Nephron progenitor cell (in vitro differentiated cells): Measurements from ENCODE around the gene RNF115.

Experiments
- DNase-seq: peaks from one replicate; pipeline ENCODE4 v3.0.0; 2021
- H3K27ac Mint-ChIP-seq: 2 replicates; pipeline ENCODE4 v1.8.0; 2021; ENCODE audit warnings: mild to moderate bottlenecking, moderate library complexity, mixed read lengths
- H3K27me3 Mint-ChIP-seq: 2 replicates; pipeline ENCODE4 v1.8.0; 2021; ENCODE audit warnings: mild to moderate bottlenecking, low read depth, mixed read lengths; ENCODE audit not compliant: poor library complexity
- H3K36me3 Mint-ChIP-seq: 2 replicates; pipeline ENCODE4 v1.8.0; 2021; ENCODE audit warnings: low read depth, mixed read lengths
- H3K4me1 Mint-ChIP-seq: 2 replicates; pipeline ENCODE4 v1.8.0; 2021; ENCODE audit warnings: mixed read lengths
- H3K4me3 Mint-ChIP-seq: 2 replicates; pipeline ENCODE4 v1.8.0; 2021; ENCODE audit warnings: mild to moderate bottlenecking, moderate library complexity, mixed read lengths
- H3K9me3 Mint-ChIP-seq: 2 replicates; pipeline ENCODE4 v1.8.0; 2021; ENCODE audit warnings: mild to moderate bottlenecking, moderate library complexity, mixed read lengths
- CTCF ChIP-seq: fragments of 200-600 bp; sonication (generic); IDR thresholded peaks from 2 replicates; pipeline ENCODE4 v1.5.0; 2021; ENCODE audit warnings: antibody characterized with exemption

The RNF115 gene

DNA sequence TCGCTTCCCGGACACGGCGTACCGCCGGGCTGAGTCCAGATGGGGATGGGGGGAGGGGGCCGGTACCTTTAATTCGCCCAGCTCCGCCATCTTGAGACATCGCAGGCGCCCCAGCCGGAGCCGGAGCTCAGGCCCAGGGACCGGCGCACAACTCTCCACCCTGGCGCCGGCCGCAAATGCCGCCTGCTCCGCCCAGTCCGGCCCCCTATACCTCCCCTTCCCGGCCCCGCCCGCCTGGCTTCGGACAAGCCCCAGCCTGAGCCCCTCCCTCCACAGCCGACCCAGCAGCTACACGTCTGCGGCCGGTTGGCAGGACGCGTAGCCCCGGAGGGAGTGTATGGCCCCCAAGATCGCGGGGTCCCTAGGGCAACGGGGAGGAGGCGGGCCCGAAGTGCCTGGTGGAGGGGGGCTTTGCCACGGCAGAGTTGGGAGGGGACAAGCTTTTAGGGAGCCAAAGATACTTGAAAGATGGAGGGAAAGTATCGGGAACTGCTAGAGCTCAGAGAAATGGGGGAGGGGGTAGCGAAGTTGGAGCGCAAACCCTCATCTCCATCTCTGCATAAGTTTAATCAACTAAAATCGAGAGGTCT, 35.1 kb upstream of the RNF115 start, which contains the start of gene PIAS3:
Gene PIAS3 (minus strand): TSS at position 181 of the 590 bp plus-strand sequence. CDS start 91 bp downstream, at position 90.
- peaks cover 10% of the 10 kb centered on the region for H3K4me1 Mint-ChIP-seq
- H3K4me3 Mint-ChIP-seq: peak within 1 kb of the TSS; percentile 96

GRCh38 chr1:145858238-145858900, 34.5 kb upstream of the RNF115 start:
- no peaks in the 10 kb centered on the region for H3K9me3 Mint-ChIP-seq
- H3K4me3 Mint-ChIP-seq: peak overlapping the region; percentile 96
- peaks cover 7% of the 10 kb centered on the region for H3K27me3 Mint-ChIP-seq
- H3K4me1 Mint-ChIP-seq: peaks cover 10% of the 10 kb centered on the region
- peaks cover 39% of the 10 kb centered on the region for H3K36me3 Mint-ChIP-seq
- no peak for TF ChIP-seq CTCF
- H3K27ac Mint-ChIP-seq: peak overlapping the region; percentile 66
- DNase-seq: peak; percentile 81

More for the DNA sequence above, 35.1 kb upstream of the RNF115 start, which contains the start of gene PIAS3:
- H3K36me3 Mint-ChIP-seq: peaks cover 33% of the 10 kb centered on the region
- H3K27me3 Mint-ChIP-seq: peaks cover 7% of the 10 kb centered on the region
- no peaks in the 10 kb centered on the region for H3K9me3 Mint-ChIP-seq
- TF ChIP-seq CTCF: no peak
- peak; percentile 97 for DNase-seq
- H3K27ac Mint-ChIP-seq: peak within 1 kb of the TSS; percentile 97

DNA sequence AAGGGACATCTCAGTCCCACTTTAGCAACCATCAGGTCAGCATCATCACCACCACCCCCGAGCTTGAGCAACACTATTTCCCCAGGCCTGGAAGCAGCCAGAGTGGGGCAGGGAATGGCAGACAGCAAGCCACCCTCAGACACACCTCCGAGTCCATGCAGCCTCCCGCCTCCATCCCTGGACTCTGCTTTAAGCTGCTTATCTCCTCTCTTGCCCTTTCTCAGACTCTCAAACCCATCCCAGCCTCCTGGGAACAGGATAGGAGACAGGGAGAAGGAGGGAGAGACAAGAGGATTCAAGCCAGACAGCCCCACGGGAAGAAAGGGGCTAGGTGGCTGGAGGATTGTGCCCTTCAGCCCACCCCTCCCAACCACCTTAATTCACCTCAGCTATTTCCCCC, 33.3 kb upstream of the RNF115 start:
- DNase-seq: no peak
- H3K9me3 Mint-ChIP-seq: no peaks in the 10 kb centered on the region
- H3K4me1 Mint-ChIP-seq: peaks cover 10% of the 10 kb centered on the region
- peak overlapping the region; percentile 59 for H3K4me3 Mint-ChIP-seq
- H3K36me3 Mint-ChIP-seq: peaks cover 46% of the 10 kb centered on the region
- TF ChIP-seq CTCF: no peak
- no peak overlapping the region for H3K27ac Mint-ChIP-seq
- peaks cover 7% of the 10 kb centered on the region for H3K27me3 Mint-ChIP-seq

DNA sequence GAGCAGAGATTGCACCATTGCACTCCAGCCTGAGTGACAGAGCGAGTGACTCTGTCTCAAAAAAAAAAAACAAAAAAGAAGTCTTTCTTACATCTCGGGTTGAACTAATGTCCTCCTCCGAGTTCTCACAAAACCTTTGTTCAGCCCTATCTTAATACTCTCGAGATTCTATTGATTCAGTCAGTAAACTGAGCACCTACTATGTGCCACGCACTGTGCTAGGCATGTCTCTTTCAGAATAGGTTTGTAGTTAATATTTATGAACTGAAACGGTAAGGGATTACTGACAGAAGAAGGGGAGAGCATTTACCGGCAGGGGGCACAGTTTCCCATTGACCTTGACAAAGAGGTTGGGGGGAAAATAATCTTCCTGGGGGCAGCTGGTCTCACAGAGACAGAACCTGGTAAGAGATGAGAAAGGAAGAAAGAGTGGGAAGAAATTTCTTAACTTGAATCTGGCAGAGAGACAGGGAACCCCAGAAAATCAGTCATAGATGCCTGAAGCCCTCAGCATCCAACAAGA, 31.6 kb upstream of the RNF115 start:
- H3K9me3 Mint-ChIP-seq: no peaks in the 10 kb centered on the region
- H3K4me3 Mint-ChIP-seq: no peak overlapping the region

GRCh38 chr1:145849356-145850160, 25.7 kb upstream of the RNF115 start:
- no peak overlapping the region for H3K4me3 Mint-ChIP-seq
- peak overlapping the region; percentile 13 for H3K27ac Mint-ChIP-seq
- peaks cover 5% of the 10 kb centered on the region for H3K27me3 Mint-ChIP-seq
- peak; percentile 18 for DNase-seq
- TF ChIP-seq CTCF: peak; percentile 18
- H3K9me3 Mint-ChIP-seq: no peaks in the 10 kb centered on the region
- peaks cover 46% of the 10 kb centered on the region for H3K36me3 Mint-ChIP-seq
- H3K4me1 Mint-ChIP-seq: peaks cover 7% of the 10 kb centered on the region

More for the DNA sequence above, 31.6 kb upstream of the RNF115 start:
- H3K36me3 Mint-ChIP-seq: peaks cover 58% of the 10 kb centered on the region
- no peak for DNase-seq
- H3K27me3 Mint-ChIP-seq: peaks cover 10% of the 10 kb centered on the region
- peaks cover 10% of the 10 kb centered on the region for H3K4me1 Mint-ChIP-seq
- H3K27ac Mint-ChIP-seq: no peak overlapping the region
- no peak for TF ChIP-seq CTCF
